Adrenal gland (tissue), 12 donors: ENCODE results near the gene PIK3AP1. TPM values are rescaled to one million over a fixed set of nuclear protein-coding genes. Genes with fewer than 3 reads are reported as not detected.

Source experiments
- DNase-seq, 7 donors: peaks; one replicate each; pipeline ENCODE4 v3.0.0-alpha.2; 2019 to 2020
- H3K27ac ChIP-seq, 5 donors: fragments of 200-600 bp; sonication (generic) in 4 of 5; 1 replicate in 3 of 5; 2 replicates in 2 of 5; pipeline versions ENCODE4 v1.5.1 to v1.8.0; 2016 to 2020; ENCODE audit warnings: mild to moderate bottlenecking in 1 of 5
- H3K27me3 ChIP-seq: fragments of 200-600 bp; 2 replicates; pipeline ENCODE4 v1.8.0; 2021
- H3K36me3 ChIP-seq, 2 donors: fragments of 200-600 bp; replicated peaks in 1 of 2; 1 replicate in 1 of 2; 2 replicates in 1 of 2; pipeline versions ENCODE4 v1.5.1 to v1.8.0; 2018 to 2022
- H3K4me1 ChIP-seq, 2 donors: fragments of 200-600 bp; replicated peaks in 1 of 2; 1 replicate in 1 of 2; 2 replicates in 1 of 2; pipeline versions ENCODE4 v1.5.1 to v1.8.0; 2018 to 2021
- H3K4me3 ChIP-seq, 4 donors: fragments of 200-600 bp; sonication (generic) in 3 of 4; one replicate each; pipeline ENCODE4 v1.5.1; 2016 to 2018
- H3K9me3 ChIP-seq, 3 donors: fragments of 200-600 bp; sonication (generic) in 1 of 3; replicated peaks in 1 of 3; 1 replicate in 2 of 3; 2 replicates in 1 of 3; pipeline versions ENCODE4 v1.5.1 to v1.8.0; 2016 to 2021
- CTCF ChIP-seq, 6 experiments: fragments of 450-650 bp in 4 of 6; fragments of 200-600 bp in 2 of 6; sonication (generic) in 1 of 6; IDR thresholded peaks; 1 replicate in 5 of 6; 2 replicates in 1 of 6; pipeline versions ENCODE4 v1.5.1 to v1.8.0; 2016 to 2021; ENCODE audit warnings: antibody characterized with exemption in 6 of 6, mild to moderate bottlenecking in 2 of 6, moderate library complexity in 1 of 6
- POLR2A ChIP-seq, 2 donors: fragments of 450-650 bp; IDR thresholded peaks; one replicate each; pipeline ENCODE4 v1.6.1; 2017; ENCODE audit warnings: antibody characterized with exemption in 2 of 2, mild to moderate bottlenecking in 2 of 2, moderate library complexity in 1 of 2
- WGBS, 4 donors: extraction: QIAGEN DNeasy Blood & Tissue Kit in 2 of 4; methylation state at CpG; one replicate each; pipeline versions ENCODE4 v1.1.5 to v1.1.7; 2013 to 2017; 5-methylcytosine and 5-hydroxymethylcytosine counted together
- intact Hi-C, 2 donors: fragments of 100-400 bp; cut with DNase I; formaldehyde crosslinking; loops; one replicate each; pipeline versions ENCODE4 v1.14.1 to v1.15.0; 2022 to 2023
- polyA plus RNA-seq, 3 donors: library from polyadenylated mRNA; stranded (reverse); fragments of 200-250 nt in 2 of 3; fragments of 350-450 nt in 1 of 3; fragmentation: Illumina TruSeq in 1 of 3; extraction: RNeasy Lipid Tissue Mini Kit (QIAGEN cat#74804) in 1 of 3; gene quantifications; one replicate each; pipeline ENCODE4 v1.2.3, GENCODE V29; 2013 to 2014
- total RNA-seq, 9 donors: library from RNA; depleted of rRNA in 4 of 9; stranded (reverse); fragments of >200 nt in 4 of 9; fragments of 120-200 nt in 1 of 9; fragmentation: NEBNext Ultra II Directional in 1 of 9; extraction: Animal tissue kit (Norgen Biotek cat#: 25700) in 1 of 9; gene quantifications; one replicate each; pipeline versions ENCODE4 v1.1.0 to v1.2.4, GENCODE V29; 2013 to 2023
- donor health status: healthy with polysubstance abuse.
- donor health status: Bipolar disorder and iron deficiency.
- donor health status: DM: yes; HTN: yes; CAD: no.
- donor health status: DM: no; HTN: no; CAD: no.
- donor health status: DM: no; HTN: no; CAD: no.
- donor health status: DM: yes; HTN: yes; CAD: no.

Gene PIK3AP1
- total and polyA plus RNA-seq, 12 donors = 2.0 to 38.5 (median 10.4) TPM

- H3K36me3 ChIP-seq = no peaks in the 10 kb centered on the region
- intact Hi-C loops = loop anchor here (10.0 kb wide), 1 partner anchor 259 kb away; no protein-coding TSS in a partner anchor
- peak; percentile 58 to 83 (median 73) for DNase-seq
- no peak overlapping the region for H3K27ac ChIP-seq
- H3K4me1 ChIP-seq = no peaks in the 10 kb centered on the region
- H3K9me3 ChIP-seq = no peaks in the 10 kb centered on the region
- no peak overlapping the region for H3K4me3 ChIP-seq
- TF ChIP-seq POLR2A (IDR thresholded peaks at IDR 0.05) = no peak
- TF ChIP-seq CTCF (IDR thresholded peaks at IDR 0.05) = peak; percentile 64 to 81 (median 76)
- WGBS, 4 donors = 38 to 53% (median 44%) methylated on average over 9 of the region's 9 CpGs
- no peaks in the 10 kb centered on the region for H3K27me3 ChIP-seq
These were observed 45.3 kb upstream of the PIK3AP1 start for GRCh38 chr10:96765406-96766240.

GRCh38 chr10:96764425-96765060 is 44.2 kb upstream of the PIK3AP1 start:
- no peaks in the 10 kb centered on the region for H3K36me3 ChIP-seq
- H3K4me3 ChIP-seq = no peak overlapping the region
- 57 to 70% (median 67%) methylated on average over 4 of the region's 4 CpGs for WGBS, 4 donors
- H3K27me3 ChIP-seq = no peaks in the 10 kb centered on the region
- H3K27ac ChIP-seq = no peak overlapping the region
- no peak for TF ChIP-seq CTCF (IDR thresholded peaks at IDR 0.05)
- TF ChIP-seq POLR2A (IDR thresholded peaks at IDR 0.05) = no peak
- no peaks in the 10 kb centered on the region for H3K4me1 ChIP-seq
- no peaks in the 10 kb centered on the region for H3K9me3 ChIP-seq
- no peak for DNase-seq
- intact Hi-C loops = loop anchor here (5.0 to 10.0 kb wide), 2 partner anchors 63 to 260 kb away; no protein-coding TSS in a partner anchor

- H3K27ac ChIP-seq = no peak overlapping the region
- H3K9me3 ChIP-seq = no peaks in the 10 kb centered on the region
- no peaks in the 10 kb centered on the region for H3K36me3 ChIP-seq
- peak in 3 of 7 donors; percentile 23 to 38 (median 27) for DNase-seq
- H3K27me3 ChIP-seq = no peaks in the 10 kb centered on the region
- H3K4me1 ChIP-seq = no peaks in the 10 kb centered on the region
- 51 to 80% (median 54%) methylated on average over 1 of the region's 1 CpG for WGBS, 4 donors
- TF ChIP-seq CTCF (IDR thresholded peaks at IDR 0.05) = no peak
- no peak for TF ChIP-seq POLR2A (IDR thresholded peaks at IDR 0.05)
- intact Hi-C loops = no loop called here
- H3K4me3 ChIP-seq = no peak overlapping the region
These were observed 38.1 kb upstream of the PIK3AP1 start for GRCh38 chr10:96758423-96758822.

- H3K27ac ChIP-seq = no peak overlapping the region
- no peaks in the 10 kb centered on the region for H3K9me3 ChIP-seq
- no peak for DNase-seq
- no peaks in the 10 kb centered on the region for H3K27me3 ChIP-seq
- H3K4me3 ChIP-seq = no peak overlapping the region
- no peak for TF ChIP-seq POLR2A (IDR thresholded peaks at IDR 0.05)
- TF ChIP-seq CTCF (IDR thresholded peaks at IDR 0.05) = no peak
- H3K4me1 ChIP-seq = no peaks in the 10 kb centered on the region
- 74 to 84% (median 81%) methylated on average over 5 of the region's 5 CpGs for WGBS, 4 donors
- no peaks in the 10 kb centered on the region for H3K36me3 ChIP-seq
- intact Hi-C loops = no loop called here
These were observed 36.0 kb upstream of the PIK3AP1 start for GRCh38 chr10:96756111-96756903.
